ENCODE results near the gene RIPOR3.
"Not testable (repeated sequence)": the region's sequence is repeated elsewhere in the genome, so short reads cannot be mapped to it uniquely, and the experiment has no call there.

RIPOR3 gene

DNA sequence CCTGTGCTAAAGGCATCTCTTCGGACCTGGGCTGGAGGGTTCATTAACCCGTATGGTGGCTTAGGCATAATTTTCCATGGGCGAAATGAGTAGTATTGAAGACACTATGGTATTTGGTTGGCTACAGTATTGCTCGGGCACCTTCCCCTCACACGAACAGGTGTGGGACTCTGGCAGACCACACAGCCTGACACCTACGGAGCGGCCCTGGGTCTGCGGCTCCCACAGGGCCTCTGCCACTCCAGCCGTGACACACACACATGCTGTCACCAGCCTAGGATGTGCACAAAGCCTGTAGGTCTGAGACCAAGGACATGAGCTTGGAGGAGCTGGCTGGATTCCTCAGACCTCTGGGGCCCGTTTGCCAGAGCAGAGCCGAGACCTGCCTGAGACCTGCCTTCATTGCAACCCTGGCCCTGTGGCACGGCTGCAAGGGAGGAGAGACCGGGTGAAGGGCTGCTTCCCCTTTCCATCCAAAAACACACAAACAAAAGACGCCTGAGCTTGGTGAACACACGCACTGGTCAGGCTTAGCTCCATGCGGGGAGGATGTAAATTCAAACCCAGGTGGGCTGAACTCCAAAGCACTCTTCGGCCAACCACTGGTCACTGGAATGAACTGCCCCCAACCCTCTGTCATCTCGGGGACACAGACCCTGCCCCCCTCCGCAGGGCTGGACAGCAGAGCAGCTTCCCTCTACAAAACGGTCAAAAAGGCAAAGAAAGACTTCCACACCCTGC is 51.2 kb downstream of the RIPOR3 start:
- H3K9me3 ChIP-seq (ENCODE audit: low read length); H3K27me3 ChIP-seq (ENCODE audit: control insufficient read depth in 1 of 2, insufficient read depth in 2 of 2, low read length in 2 of 2); H3K36me3 ChIP-seq (ENCODE audit: insufficient read depth, low read length); H3K9ac ChIP-seq (ENCODE audit: low read length); H3K27ac ChIP-seq (ENCODE audit: low read depth, low read length); H3K4me3 ChIP-seq (ENCODE audit: low read depth in 1 of 2, low read length in 2 of 2): not testable (repeated sequence)
- peaks cover 19% of the 10 kb centered on the region for H3K4me1 ChIP-seq (ENCODE audit: insufficient read depth, low read length)

GRCh38 chr20:50638015-50638847 is 53.1 kb downstream of the RIPOR3 start:
- H3K4me3 ChIP-seq (ENCODE audit: low read depth in 1 of 2, low read length in 2 of 2); H3K9me3 ChIP-seq (ENCODE audit: low read length); H3K9ac ChIP-seq (ENCODE audit: low read length); H3K27me3 ChIP-seq (ENCODE audit: control insufficient read depth in 1 of 2, insufficient read depth in 2 of 2, low read length in 2 of 2); H3K36me3 ChIP-seq (ENCODE audit: insufficient read depth, low read length); H3K27ac ChIP-seq (ENCODE audit: low read depth, low read length): not testable (repeated sequence)
- peaks cover 17% of the 10 kb centered on the region for H3K4me1 ChIP-seq (ENCODE audit: insufficient read depth, low read length)

DNA sequence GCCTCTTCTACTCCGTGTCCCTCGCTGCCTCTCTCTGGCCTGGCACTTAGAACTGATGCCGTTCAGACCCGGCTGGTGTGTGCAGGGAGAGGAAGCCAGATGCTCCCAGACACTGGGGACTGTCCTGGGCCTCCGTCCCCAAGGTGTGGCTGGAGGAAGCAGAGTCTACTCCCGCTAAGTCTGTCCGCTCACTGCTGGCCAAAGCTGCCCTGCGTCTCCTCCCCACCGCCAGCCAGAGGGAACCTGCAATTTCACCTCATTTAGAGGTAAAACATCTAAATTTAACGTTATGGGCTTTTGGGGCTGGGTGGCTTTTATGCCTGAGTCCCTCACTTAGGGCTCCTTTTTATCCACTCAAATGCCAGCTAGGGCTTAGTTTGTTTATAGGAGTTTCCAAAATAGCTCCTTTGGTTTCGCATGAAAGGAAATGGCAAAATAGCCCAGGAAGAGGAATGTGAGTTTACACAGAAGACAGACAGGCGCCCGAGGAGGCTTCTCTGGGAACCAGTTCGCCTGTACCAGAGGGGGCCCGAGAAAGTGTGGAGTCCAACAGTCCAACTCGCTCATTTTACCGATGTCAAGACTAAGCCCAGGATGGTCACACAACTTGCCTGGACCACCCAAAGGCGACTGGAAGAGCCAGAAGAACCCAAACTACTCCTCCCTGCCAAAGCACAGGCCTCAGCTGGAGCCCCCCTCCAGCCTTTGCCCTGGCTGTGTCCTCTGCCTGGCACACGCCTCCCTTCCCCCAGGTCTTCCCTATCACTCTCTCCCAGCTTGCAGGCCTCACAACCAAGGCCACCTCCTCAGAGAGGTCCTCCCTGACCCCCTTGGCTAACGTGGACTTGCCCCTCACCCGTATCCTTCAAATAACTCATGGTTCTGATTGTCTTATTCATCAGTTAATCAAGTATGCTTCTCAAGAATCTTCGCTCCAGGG is 54.5 kb downstream of the RIPOR3 start:
- no peaks in the 10 kb centered on the region for H3K9me3 ChIP-seq (ENCODE audit: low read length)
- H3K9ac ChIP-seq (ENCODE audit: low read length), result no peak overlapping the region
- H3K27ac ChIP-seq (ENCODE audit: low read depth, low read length), result peak overlapping the region; percentile 36
- no peaks in the 10 kb centered on the region for H3K27me3 ChIP-seq (ENCODE audit: control insufficient read depth in 1 of 2, insufficient read depth in 2 of 2, low read length in 2 of 2)
- H3K4me3 ChIP-seq (ENCODE audit: low read depth in 1 of 2, low read length in 2 of 2), result no peak overlapping the region
- peaks cover 17% of the 10 kb centered on the region for H3K4me1 ChIP-seq (ENCODE audit: insufficient read depth, low read length)
- no peaks in the 10 kb centered on the region for H3K36me3 ChIP-seq (ENCODE audit: insufficient read depth, low read length)

DNA sequence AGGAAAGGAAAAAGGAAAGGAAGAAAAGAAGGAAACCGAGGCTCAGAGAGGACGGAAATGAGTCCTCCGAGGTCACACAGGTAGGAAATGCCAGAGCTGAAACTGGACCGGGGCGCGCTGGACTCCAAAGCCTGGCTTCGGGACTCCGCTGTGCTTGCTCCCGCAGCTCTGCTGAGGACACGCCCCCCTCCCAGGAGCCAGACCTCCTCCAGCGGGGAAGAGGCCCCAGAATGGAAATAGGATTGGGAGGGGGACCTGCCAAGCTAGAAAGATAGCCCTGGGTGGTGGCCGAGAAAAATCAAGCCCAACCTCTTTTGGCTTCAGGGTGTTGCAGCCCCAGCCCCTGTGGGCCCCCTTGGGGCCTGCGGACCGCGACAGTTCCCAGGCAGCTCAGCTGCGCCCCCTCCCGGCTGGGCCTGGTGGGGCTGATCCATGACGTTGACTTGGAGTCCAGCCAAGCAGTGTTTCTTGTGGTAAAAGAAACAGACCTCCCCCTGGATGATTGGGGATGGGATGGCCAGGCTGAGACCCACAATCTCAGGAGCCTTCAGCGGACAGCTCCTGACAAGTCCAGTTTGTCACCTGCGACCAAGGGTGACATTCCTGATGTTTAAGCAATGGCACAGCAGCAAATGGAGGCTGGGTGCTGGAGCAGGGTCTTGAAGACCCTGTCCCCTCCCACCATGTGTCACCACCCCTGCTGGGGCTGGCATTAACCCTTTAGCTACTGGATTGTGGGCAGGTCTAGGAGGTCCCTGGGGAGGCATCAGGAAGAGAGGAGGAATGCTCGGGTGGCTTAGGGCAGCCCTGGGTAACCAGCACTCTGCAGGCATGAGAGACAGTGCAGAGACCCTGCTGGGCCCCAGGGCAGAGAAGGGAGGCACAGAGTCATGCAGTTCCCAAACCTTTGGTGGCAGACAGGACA is 55.4 kb downstream of the RIPOR3 start:
- H3K9ac ChIP-seq (ENCODE audit: low read length), result no peak overlapping the region
- peaks cover 17% of the 10 kb centered on the region for H3K4me1 ChIP-seq (ENCODE audit: insufficient read depth, low read length)
- H3K4me3 ChIP-seq (ENCODE audit: low read depth in 1 of 2, low read length in 2 of 2), result peak overlapping the region in 1 of 2 donors; percentile 30
- no peaks in the 10 kb centered on the region for H3K9me3 ChIP-seq (ENCODE audit: low read length)
- H3K27ac ChIP-seq (ENCODE audit: low read depth, low read length), result no peak overlapping the region
- no peaks in the 10 kb centered on the region for H3K36me3 ChIP-seq (ENCODE audit: insufficient read depth, low read length)
- no peaks in the 10 kb centered on the region for H3K27me3 ChIP-seq (ENCODE audit: control insufficient read depth in 1 of 2, insufficient read depth in 2 of 2, low read length in 2 of 2)

- Histone ChIP-seq H3K9ac (ENCODE audit: low read length) (no peak overlapping the region), H3K27ac (ENCODE audit: low read depth, low read length) (no peak overlapping the region), H3K4me3 (ENCODE audit: low read depth in 1 of 2, low read length in 2 of 2) (no peak overlapping the region), H3K36me3 (ENCODE audit: insufficient read depth, low read length) (no peaks in the 10 kb centered on the region), H3K4me1 (ENCODE audit: insufficient read depth, low read length) (peaks cover 17% of the 10 kb centered on the region), H3K27me3 (ENCODE audit: control insufficient read depth in 1 of 2, insufficient read depth in 2 of 2, low read length in 2 of 2) (no peaks in the 10 kb centered on the region), H3K9me3 (ENCODE audit: low read length) (no peaks in the 10 kb centered on the region)
These were observed 56.3 kb downstream of the RIPOR3 start for GRCh38 chr20:50635014-50635557.

GRCh38 chr20:50634191-50634590 is 57.2 kb downstream of the RIPOR3 start:
- no peaks in the 10 kb centered on the region for H3K9me3 ChIP-seq (ENCODE audit: low read length)

DNA sequence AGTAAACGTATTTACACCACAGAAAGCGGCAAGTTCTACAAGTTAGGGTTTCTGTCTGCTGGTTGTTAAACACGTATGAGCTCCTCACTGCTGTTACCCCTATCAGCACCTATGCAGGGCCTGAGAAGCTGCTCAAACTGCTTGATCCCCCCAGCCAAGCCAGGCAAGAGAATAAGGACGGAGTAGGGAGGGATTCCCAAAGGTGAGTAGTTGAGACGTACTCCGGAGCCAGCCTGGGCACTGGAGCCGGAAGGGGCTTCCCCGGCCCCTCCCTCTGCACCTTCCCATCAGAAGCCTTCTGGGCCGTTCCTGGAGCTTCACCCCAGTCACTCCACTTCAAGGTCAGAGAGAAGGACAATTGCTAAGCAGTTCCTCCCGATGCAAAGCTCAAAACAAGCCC is 58.0 kb downstream of the RIPOR3 start:
- Histone ChIP-seq H3K9me3 (ENCODE audit: low read length) (no peaks in the 10 kb centered on the region), H3K9ac (ENCODE audit: low read length) (no peak overlapping the region), H3K27me3 (ENCODE audit: control insufficient read depth in 1 of 2, insufficient read depth in 2 of 2, low read length in 2 of 2) (no peaks in the 10 kb centered on the region), H3K27ac (ENCODE audit: low read depth, low read length) (no peak overlapping the region), H3K4me3 (ENCODE audit: low read depth in 1 of 2, low read length in 2 of 2) (no peak overlapping the region), H3K4me1 (ENCODE audit: insufficient read depth, low read length) (peaks cover 17% of the 10 kb centered on the region), H3K36me3 (ENCODE audit: insufficient read depth, low read length) (no peaks in the 10 kb centered on the region)

More at GRCh38 chr20:50634191-50634590, 57.2 kb downstream of the RIPOR3 start:
- Histone ChIP-seq H3K36me3 (ENCODE audit: insufficient read depth, low read length) (no peaks in the 10 kb centered on the region), H3K9ac (ENCODE audit: low read length) (no peak overlapping the region), H3K4me1 (ENCODE audit: insufficient read depth, low read length) (peaks cover 17% of the 10 kb centered on the region), H3K27me3 (ENCODE audit: control insufficient read depth in 1 of 2, insufficient read depth in 2 of 2, low read length in 2 of 2) (no peaks in the 10 kb centered on the region), H3K27ac (ENCODE audit: low read depth, low read length) (no peak overlapping the region), H3K4me3 (ENCODE audit: low read depth in 1 of 2, low read length in 2 of 2) (no peak overlapping the region)

- H3K4me1 ChIP-seq (ENCODE audit: insufficient read depth, low read length), result peaks cover 17% of the 10 kb centered on the region
- no peaks in the 10 kb centered on the region for H3K36me3 ChIP-seq (ENCODE audit: insufficient read depth, low read length)
- no peak overlapping the region for H3K9ac ChIP-seq (ENCODE audit: low read length)
- no peaks in the 10 kb centered on the region for H3K9me3 ChIP-seq (ENCODE audit: low read length)
- H3K27me3 ChIP-seq (ENCODE audit: control insufficient read depth in 1 of 2, insufficient read depth in 2 of 2, low read length in 2 of 2), result no peaks in the 10 kb centered on the region
- no peak overlapping the region for H3K4me3 ChIP-seq (ENCODE audit: low read depth in 1 of 2, low read length in 2 of 2)
- no peak overlapping the region for H3K27ac ChIP-seq (ENCODE audit: low read depth, low read length)
These were observed 58.6 kb downstream of the RIPOR3 start for GRCh38 chr20:50632701-50633100.

DNA sequence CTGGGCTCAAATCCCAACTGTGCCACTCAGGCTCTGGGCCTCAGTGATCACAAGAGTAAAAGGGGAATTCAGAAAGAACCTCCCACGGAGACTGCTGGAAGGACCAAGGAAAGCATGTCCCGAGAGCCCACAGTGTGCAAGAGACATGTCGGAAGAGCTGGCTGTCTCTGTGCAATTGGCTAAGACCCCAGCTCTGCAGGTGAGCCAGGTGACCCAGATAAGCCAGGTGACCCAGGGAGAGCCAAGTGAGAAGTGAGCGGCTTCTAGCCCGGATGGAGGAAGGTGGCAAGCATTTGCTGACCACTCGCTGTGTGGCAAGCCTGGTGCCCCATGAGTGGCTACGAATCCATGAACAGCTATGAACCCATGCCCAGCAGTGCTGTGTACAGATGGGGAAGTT is 59.1 kb downstream of the RIPOR3 start:
- Histone ChIP-seq H3K9me3 (ENCODE audit: low read length) (no peaks in the 10 kb centered on the region), H3K36me3 (ENCODE audit: insufficient read depth, low read length) (no peaks in the 10 kb centered on the region), H3K27me3 (ENCODE audit: control insufficient read depth in 1 of 2, insufficient read depth in 2 of 2, low read length in 2 of 2) (no peaks in the 10 kb centered on the region), H3K4me3 (ENCODE audit: low read depth in 1 of 2, low read length in 2 of 2) (no peak overlapping the region), H3K9ac (ENCODE audit: low read length) (no peak overlapping the region), H3K27ac (ENCODE audit: low read depth, low read length) (no peak overlapping the region), H3K4me1 (ENCODE audit: insufficient read depth, low read length) (peaks cover 16% of the 10 kb centered on the region)

- H3K4me1 ChIP-seq (ENCODE audit: insufficient read depth, low read length), result peaks cover 7% of the 10 kb centered on the region
- H3K4me3 ChIP-seq (ENCODE audit: low read depth in 1 of 2, low read length in 2 of 2), result no peak overlapping the region
- no peaks in the 10 kb centered on the region for H3K9me3 ChIP-seq (ENCODE audit: low read length)
- H3K36me3 ChIP-seq (ENCODE audit: insufficient read depth, low read length), result no peaks in the 10 kb centered on the region
- no peaks in the 10 kb centered on the region for H3K27me3 ChIP-seq (ENCODE audit: control insufficient read depth in 1 of 2, insufficient read depth in 2 of 2, low read length in 2 of 2)
- no peak overlapping the region for H3K27ac ChIP-seq (ENCODE audit: low read depth, low read length)
- H3K9ac ChIP-seq (ENCODE audit: low read length), result no peak overlapping the region
These were observed 60.6 kb downstream of the RIPOR3 start for GRCh38 chr20:50630578-50631263.
